PFSK-1 (cell line): ENCODE measurements around the gene TBX1.

Experiments used
- POLR2AphosphoS5 ChIP-seq: IDR thresholded peaks from 2 replicates; pipeline ENCODE4 v1.6.1; 2012; ENCODE audit warnings: low read depth, mild to moderate bottlenecking, control low read depth, low read length, moderate library complexity
- SIN3A ChIP-seq: IDR thresholded peaks from 2 replicates; pipeline ENCODE4 v1.6.1; 2012; ENCODE audit warnings: mild to moderate bottlenecking, low read length, moderate library complexity, borderline replicate concordance; ENCODE audit not compliant: insufficient read depth
- TAF1 ChIP-seq: IDR thresholded peaks from 2 replicates; pipeline ENCODE4 v1.6.1; 2012; ENCODE audit warnings: low read length, control low read depth, borderline replicate concordance; ENCODE audit not compliant: insufficient read depth
- TF ChIP-seq, protein P1 (sequence below), 2 experiments: IDR thresholded peaks; 2 replicates each; pipeline versions ENCODE4 v1.6.1 to v1.8.0; 2011 to 2012; ENCODE audit warnings: low read depth in 2 of 2, low read length in 2 of 2, control low read depth in 1 of 2, inconsistent platforms in 1 of 2, mild to moderate bottlenecking in 1 of 2, moderate library complexity in 1 of 2; ENCODE audit not compliant: insufficient read depth in 1 of 2

GRCh38 chr22:19719050-19719482, 41.5 kb upstream of the TBX1 start:
- TF ChIP-seq TAF1 (no peak), POLR2AphosphoS5 (no peak), SIN3A (no peak)
- TF ChIP-seq, protein P1, sequence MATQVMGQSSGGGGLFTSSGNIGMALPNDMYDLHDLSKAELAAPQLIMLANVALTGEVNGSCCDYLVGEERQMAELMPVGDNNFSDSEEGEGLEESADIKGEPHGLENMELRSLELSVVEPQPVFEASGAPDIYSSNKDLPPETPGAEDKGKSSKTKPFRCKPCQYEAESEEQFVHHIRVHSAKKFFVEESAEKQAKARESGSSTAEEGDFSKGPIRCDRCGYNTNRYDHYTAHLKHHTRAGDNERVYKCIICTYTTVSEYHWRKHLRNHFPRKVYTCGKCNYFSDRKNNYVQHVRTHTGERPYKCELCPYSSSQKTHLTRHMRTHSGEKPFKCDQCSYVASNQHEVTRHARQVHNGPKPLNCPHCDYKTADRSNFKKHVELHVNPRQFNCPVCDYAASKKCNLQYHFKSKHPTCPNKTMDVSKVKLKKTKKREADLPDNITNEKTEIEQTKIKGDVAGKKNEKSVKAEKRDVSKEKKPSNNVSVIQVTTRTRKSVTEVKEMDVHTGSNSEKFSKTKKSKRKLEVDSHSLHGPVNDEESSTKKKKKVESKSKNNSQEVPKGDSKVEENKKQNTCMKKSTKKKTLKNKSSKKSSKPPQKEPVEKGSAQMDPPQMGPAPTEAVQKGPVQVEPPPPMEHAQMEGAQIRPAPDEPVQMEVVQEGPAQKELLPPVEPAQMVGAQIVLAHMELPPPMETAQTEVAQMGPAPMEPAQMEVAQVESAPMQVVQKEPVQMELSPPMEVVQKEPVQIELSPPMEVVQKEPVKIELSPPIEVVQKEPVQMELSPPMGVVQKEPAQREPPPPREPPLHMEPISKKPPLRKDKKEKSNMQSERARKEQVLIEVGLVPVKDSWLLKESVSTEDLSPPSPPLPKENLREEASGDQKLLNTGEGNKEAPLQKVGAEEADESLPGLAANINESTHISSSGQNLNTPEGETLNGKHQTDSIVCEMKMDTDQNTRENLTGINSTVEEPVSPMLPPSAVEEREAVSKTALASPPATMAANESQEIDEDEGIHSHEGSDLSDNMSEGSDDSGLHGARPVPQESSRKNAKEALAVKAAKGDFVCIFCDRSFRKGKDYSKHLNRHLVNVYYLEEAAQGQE (IDR thresholded peaks at IDR 0.05; ENCODE audit: insufficient read depth in 1 of 2, low read depth in 2 of 2, low read length in 2 of 2), result no peak
